ENCODE data around the gene UBALD1.
A peak's percentile ranks its signal among the peaks of the same experiment; 100 is the strongest.

Gene UBALD1

GRCh38 chr16:4624827-4625559 lies 10.3 kb upstream of the UBALD1 start:
- DNase-seq (ENCODE audit: low read depth): peak; percentile 91
- no peak for TF ChIP-seq CTCF (IDR thresholded peaks at IDR 0.05; ENCODE audit: insufficient read depth, low read depth, low read length, missing control alignments)

GRCh38 chr16:4624015-4624826 lies 9.5 kb upstream of the UBALD1 start, which contains the start of gene MGRN1:
TSS of gene MGRN1 (plus strand) at chr16:4624826. CDS start at chr16:4624961, 135 bp downstream.
- H3K4me3 ChIP-seq (ENCODE audit: low read depth, low read length): peak within 1 kb of the TSS; percentile 66
- peak; percentile 99 for TF ChIP-seq CTCF (IDR thresholded peaks at IDR 0.05; ENCODE audit: insufficient read depth, low read depth, low read length, missing control alignments)
- DNase-seq (ENCODE audit: low read depth): peak; percentile 99

More at GRCh38 chr16:4624827-4625559, 10.3 kb upstream of the UBALD1 start:
- peak overlapping the region; percentile 66 for H3K4me3 ChIP-seq (ENCODE audit: low read depth, low read length)

- no peak for DNase-seq (ENCODE audit: low read depth)
- TF ChIP-seq CTCF (IDR thresholded peaks at IDR 0.05; ENCODE audit: insufficient read depth, low read depth, low read length, missing control alignments): no peak
- peak overlapping the region; percentile 66; the same call in 1 of the 2 replicates for H3K4me3 ChIP-seq (ENCODE audit: low read depth, low read length)
These were observed 8.9 kb upstream of the UBALD1 start for GRCh38 chr16:4623593-4623992.

GRCh38 chr16:4618645-4619418 lies 4.1 kb upstream of the UBALD1 start:
- DNase-seq (ENCODE audit: low read depth): no peak
- no peak overlapping the region for H3K4me3 ChIP-seq (ENCODE audit: low read depth, low read length)
- TF ChIP-seq CTCF (IDR thresholded peaks at IDR 0.05; ENCODE audit: insufficient read depth, low read depth, low read length, missing control alignments): no peak

- no peak for DNase-seq (ENCODE audit: low read depth)
- TF ChIP-seq CTCF (IDR thresholded peaks at IDR 0.05; ENCODE audit: insufficient read depth, low read depth, low read length, missing control alignments): no peak
- H3K4me3 ChIP-seq (ENCODE audit: low read depth, low read length): no peak overlapping the region
These were observed 3.2 kb upstream of the UBALD1 start for GRCh38 chr16:4617880-4618279.

GRCh38 chr16:4616047-4616811 lies 1.5 kb upstream of the UBALD1 start:
- peak; percentile 46 for TF ChIP-seq CTCF (IDR thresholded peaks at IDR 0.05; ENCODE audit: insufficient read depth, low read depth, low read length, missing control alignments)
- DNase-seq (ENCODE audit: low read depth): peak; percentile 100
- H3K4me3 ChIP-seq (ENCODE audit: low read depth, low read length): peak overlapping the region; percentile 70

Measured in GM12865 (cell line).